HG02938 (cell line): ENCODE measurements around the gene SLC45A2.
"Not testable (repeated sequence)": the region's sequence is repeated elsewhere in the genome, so short reads cannot be mapped to it uniquely, and the experiment has no call there.

Experiments
- ATAC-seq: cut with Tn5 transposase; IDR thresholded peaks from one replicate; pipeline ENCODE4 v1.9.1; 2021; ENCODE audit warnings: mild to moderate bottlenecking, moderate library complexity; ENCODE audit not compliant: unreplicated experiment

SLC45A2 gene

DNA sequence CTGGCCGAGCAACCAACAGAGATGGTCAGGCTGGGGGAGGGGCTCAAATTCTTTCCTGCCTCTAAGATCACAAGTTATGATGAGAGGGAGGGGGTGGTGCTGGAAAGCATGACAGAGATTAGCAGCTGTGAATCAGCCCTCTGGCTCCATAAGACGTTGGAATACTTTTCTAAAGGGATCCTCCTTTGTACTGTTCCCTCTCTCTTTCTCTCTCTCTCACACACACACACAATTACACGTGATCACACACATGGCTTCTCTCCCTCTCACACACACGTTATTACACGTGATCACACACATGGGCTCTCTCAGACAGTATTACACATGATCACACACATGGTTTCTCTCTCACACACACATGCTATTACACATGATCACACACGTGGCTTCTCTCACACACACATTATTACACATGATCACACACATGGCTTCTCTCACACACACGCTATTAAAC, at the start of gene SLC45A2:
Gene SLC45A2, minus strand, starts transcription at position 23 of the 454 bp plus-strand sequence. CDS start 110 bp downstream, outside the sequence.
- no peak for ATAC-seq

DNA sequence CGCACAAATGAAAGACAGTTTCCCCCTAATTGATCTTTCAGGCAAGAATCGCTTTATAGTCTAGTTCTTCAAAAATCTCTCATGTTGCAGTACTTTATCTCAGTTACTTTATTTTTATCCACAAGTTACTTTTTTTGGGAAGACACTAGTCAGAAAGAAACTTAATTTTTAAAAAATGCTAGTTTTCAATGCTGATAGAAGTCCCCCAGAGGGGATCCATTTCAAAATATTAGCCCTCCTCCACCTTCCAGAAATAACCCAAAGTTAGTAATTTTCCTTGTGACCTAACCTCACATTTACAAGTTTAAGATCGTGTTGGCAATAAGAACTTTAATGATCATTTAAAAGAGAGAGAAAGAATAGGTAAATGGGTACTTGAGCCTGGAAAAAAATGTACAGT, 47.5 kb upstream of the SLC45A2 start:
- ATAC-seq, result no peak

- ATAC-seq, result no peak
Measured at GRCh38 chr5:34031117-34031516, 46.6 kb upstream of the SLC45A2 start.

DNA sequence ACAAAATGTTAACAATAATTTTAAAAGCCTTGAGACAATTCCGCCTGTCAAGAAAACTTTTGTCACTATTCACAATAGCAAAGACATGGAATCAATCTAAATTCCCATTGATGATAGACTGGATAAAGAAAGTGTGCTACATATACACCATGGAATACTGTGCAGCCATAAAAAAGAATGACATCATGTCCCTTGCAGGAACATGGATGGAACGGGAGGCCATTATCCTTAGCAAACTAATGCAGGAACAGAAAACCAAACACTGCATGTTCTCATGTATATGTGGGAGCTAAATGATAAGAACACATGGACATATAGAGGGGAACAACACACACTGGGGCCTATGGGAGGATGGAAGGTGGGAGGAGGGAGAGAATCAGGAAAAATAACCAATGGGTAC, 46.1 kb upstream of the SLC45A2 start:
- ATAC-seq, result not testable (repeated sequence)

DNA sequence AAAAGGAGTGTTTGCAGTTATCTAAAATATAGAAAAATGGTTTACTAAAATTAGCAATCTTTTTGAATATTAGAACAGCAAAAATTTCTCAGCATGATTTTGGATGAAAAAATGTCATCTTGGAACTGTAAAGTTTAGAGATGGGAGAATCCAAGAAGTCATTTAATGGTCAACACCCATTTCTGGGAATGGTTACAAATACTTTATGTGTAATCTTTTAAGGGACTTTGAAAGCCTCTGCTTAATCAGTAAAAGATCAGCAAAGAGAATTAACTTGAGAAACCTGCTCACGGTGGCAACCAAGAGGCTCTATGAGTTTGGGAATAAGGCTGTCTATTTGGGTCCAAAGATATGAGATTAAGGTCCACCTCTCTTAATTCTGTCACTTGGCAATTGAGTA, 45.6 kb upstream of the SLC45A2 start:
- no peak for ATAC-seq

DNA sequence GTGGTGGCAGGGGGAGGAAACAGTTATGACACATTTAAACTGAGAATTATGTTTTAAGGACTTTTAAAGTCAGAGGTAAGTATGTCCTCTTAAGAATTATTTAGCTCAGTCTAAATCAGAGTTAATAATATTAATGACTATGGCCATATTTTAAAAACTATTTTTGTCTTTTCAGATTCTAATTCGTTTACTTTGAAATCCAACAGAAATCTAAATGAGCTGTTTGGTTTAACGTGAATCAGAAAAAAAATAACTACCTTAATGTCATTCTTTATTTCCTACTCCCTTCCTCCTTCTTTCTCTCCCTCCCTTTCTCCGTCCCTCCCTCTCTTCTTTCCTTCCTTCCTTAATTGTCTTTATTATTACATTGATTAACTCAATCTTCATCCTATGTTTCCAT, 43.9 kb upstream of the SLC45A2 start:
- no peak for ATAC-seq

- no peak for ATAC-seq
Measured at GRCh38 chr5:34026089-34026761, 41.7 kb upstream of the SLC45A2 start.

GRCh38 chr5:34022121-34022705, 37.7 kb upstream of the SLC45A2 start:
- ATAC-seq, result peak; percentile 94

- no peak for ATAC-seq
Measured at GRCh38 chr5:34021334-34021733, 36.8 kb upstream of the SLC45A2 start.

DNA sequence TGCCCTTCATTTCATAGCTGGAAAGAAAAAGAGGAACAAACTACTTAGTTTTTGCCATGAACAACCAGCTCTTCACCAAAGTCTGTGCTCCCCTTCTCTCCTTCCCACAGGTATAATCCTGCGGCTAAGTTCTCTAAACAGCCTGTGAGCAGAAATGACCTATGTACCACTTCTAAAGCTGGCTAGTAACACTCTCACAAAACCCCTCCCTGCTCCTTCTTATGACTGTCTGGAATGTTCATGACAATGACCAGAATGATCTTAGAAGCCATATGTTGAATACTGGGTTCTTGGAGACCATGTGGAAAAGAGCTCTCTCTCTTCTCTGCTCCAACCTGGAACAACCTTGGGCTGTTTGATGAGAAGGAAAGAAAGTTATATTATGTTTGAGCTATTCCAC, 36.2 kb upstream of the SLC45A2 start:
- no peak for ATAC-seq

DNA sequence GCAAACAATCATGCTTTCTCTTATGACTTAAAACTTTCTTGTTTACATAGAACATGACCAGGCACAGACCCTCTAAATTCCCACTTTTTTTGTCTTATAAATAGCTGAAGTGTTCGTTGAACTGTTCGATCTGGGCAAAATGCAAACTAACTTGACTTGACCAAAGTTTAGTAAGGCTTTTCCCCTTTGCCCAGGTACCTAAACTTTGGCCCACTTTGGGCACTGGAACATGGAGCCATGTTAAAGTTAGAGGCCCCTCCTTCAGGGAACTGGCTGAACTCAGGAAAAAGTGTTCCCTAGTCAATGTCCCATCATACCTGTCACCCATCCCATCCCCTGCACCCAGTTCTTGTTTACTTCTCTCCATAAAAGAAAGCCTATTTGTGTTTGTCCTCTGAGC, 32.8 kb upstream of the SLC45A2 start:
- no peak for ATAC-seq

DNA sequence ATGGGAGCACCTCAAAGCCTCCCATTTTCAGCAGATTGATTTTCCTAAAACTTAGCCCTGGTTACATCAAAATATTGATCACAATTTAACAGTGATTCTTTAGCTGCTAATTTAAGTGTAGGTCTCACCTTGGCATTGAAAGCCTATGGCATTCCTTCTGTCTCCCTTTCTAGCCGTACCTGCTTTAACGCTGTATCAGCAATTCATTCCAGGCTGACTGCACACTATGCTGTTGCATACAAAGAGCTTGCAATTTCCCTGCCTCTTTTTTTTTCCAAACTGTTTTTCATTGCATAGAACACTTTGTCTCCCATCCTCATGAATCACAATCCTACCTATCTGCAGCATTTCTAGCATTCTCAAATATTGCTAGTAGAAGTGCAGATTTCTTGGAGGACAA, 32.3 kb upstream of the SLC45A2 start:
- ATAC-seq, result no peak

DNA sequence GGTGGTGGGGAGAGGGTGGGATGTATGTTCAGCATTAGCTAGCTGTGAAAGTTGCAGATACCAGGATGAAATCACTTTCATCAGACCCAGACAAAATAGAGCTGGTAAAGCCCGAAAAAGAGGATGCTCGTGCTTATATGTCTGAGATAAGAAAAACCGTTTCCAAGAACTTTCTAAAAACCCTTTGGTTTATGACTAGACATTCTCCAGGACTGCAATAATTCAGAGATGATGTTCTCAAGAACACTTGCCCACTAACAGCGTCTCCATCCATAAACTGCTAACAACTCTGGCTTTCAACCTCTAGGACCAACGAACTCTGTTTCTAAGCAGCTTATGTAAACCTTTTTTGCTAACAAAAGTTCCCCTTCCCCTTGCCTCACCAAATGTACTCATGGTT, 31.7 kb upstream of the SLC45A2 start:
- no peak for ATAC-seq

GRCh38 chr5:34015120-34015822, 30.8 kb upstream of the SLC45A2 start:
- no peak for ATAC-seq

DNA sequence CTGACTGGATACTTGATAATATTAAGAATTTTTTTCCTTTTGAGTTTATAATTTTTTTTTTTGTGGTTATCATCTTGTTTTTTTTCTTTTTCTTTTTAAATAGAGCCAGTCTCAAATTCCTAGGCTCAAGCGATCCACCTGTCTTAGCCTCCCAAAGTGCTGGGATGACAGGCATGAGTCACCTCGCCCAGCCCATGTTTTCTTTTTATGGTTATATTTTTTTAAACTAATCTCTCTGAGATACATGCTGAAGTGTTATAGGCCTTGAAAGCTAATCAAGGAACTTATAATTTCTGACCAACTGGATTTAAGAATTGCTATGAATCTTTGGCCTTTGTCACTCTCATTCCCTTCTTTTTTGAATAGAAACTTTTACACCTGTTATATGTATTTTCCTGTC, 30.1 kb upstream of the SLC45A2 start:
- no peak for ATAC-seq

DNA sequence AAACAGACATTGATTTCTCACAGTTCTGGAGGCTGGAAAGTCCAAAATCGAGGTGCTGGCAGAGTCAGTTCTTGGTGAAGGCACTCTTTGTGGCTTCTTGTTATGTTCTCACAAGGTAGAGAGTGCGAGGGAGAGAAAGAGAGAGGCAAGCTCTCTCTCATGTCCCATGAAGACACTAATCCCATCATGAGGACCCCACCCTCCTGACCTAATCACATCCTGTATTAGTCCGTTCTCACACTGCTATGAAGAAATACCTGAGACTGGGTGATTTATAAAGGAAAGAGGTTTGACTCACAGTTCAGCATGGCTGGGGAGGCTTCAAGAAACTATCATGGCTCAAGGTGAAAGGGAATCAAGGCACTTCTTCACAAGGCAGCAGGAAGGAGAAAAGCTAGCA, 29.1 kb upstream of the SLC45A2 start:
- ATAC-seq, result no peak

- no peak for ATAC-seq
Measured at GRCh38 chr5:34012791-34013190, 28.3 kb upstream of the SLC45A2 start.

GRCh38 chr5:34011536-34011935, 27.0 kb upstream of the SLC45A2 start:
- no peak for ATAC-seq

DNA sequence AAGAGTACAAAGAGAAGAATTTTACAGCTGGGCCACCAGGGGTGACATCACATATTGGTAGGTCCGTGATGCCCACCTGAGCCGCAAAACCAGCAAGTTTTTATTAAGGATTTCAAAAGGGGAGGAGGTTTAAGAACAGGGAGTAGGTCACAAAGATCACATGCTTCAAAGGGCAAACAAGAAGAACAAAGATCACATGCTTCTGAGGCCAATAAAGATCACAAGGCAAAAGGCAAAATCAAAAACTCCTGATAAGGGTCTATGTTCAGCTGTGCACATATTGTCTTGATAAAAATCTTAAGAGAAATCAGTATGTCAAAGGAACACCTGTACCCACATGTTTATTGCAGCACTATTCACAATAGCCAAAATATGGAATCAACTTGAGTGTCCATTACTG, 25.7 kb upstream of the SLC45A2 start:
- not testable (repeated sequence) for ATAC-seq

- ATAC-seq, result no peak
Measured at GRCh38 chr5:34009610-34010009, 25.1 kb upstream of the SLC45A2 start.

DNA sequence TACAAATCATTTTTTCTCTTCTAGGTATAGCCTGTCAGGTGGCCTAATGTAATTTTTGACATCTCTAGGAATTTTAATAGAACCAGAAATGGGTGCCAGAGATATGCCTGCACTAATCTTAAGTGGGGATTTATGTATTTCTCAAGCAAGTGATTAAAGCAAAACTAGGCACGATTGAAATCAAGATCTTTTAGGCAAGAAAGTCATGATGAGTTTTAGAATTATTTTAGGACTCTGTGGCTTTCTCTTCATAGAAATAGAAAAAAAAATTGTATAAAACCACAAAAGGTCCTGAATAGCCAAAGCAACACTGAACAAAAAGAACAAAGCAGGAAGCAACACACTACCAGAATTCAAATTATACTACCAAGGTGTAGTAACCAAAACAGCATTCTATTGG, 24.3 kb upstream of the SLC45A2 start:
- ATAC-seq, result no peak
